HepG2 (cell line): ENCODE results near the gene USP15. TPM values are rescaled to one million over a fixed set of nuclear protein-coding genes. Genes with fewer than 3 reads are reported as not detected.

Experiments
- ATAC-seq: fragments of 200-7000 bp; cut with Tn5 transposase; 3 replicates; pipeline ENCODE4 v1.9.1; 2020; ENCODE audit warnings: mild to moderate bottlenecking, moderate library complexity
- BruUV-seq: library from RNA; stranded (reverse); fragments of 400-500 nt; replicated peaks from 2 replicates; lab custom pipeline; 2021; lab: Mats Ljungman, UMichigan
- CTCF ChIA-PET: fragments of 300-600 bp; formaldehyde crosslinking; extraction: SDS; loops from one replicate; lab custom pipeline; 2021; ENCODE audit warnings: low total read pairs, inconsistent platforms, low intra/inter-chr PET ratio; lab: Yijun Ruan, JAX
- POLR2A ChIA-PET: fragments of 350-600 bp; sonication (Branson Sonifier 250); formaldehyde crosslinking; loops from one replicate; lab custom pipeline; 2020; ENCODE audit warnings: antibody characterized with exemption, inconsistent platforms; lab: Yijun Ruan, JAX
- DNase-seq: peaks from one replicate; pipeline ENCODE4 v3.0.0-alpha.2; 2015; ENCODE audit warnings: low spot score
- FAIRE-seq: peaks from 3 replicates; lab custom pipeline; 2011; peaks lifted over from hg19 to GRCh38; lab: Jason Lieb, UNC
- H2AFZ ChIP-seq: one replicate; pipeline ENCODE4 v1.6.1; 2011; ENCODE audit warnings: low read length, inconsistent platforms
- H3K27ac ChIP-seq: fragments of 300-600 bp; 3 replicates; pipeline ENCODE4 v1.8.0; 2011; ENCODE audit warnings: mixed run types, mild to moderate bottlenecking, mixed read lengths, low read length, inconsistent platforms; ENCODE audit not compliant: insufficient read depth; ENCODE audit errors: extremely low read length
- H3K27me3 ChIP-seq, 2 experiments: fragments of 200-600 bp in 1 of 2; 2 replicates in 1 of 2; 3 replicates in 1 of 2; pipeline versions ENCODE4 v1.6.0 to v1.8.0; 2011; ENCODE audit warnings: low read length in 2 of 2, mild to moderate bottlenecking in 2 of 2, moderate library complexity in 2 of 2, inconsistent platforms in 1 of 2; ENCODE audit not compliant: insufficient read depth in 2 of 2, control insufficient read depth in 1 of 2
- H3K36me3 ChIP-seq, 2 experiments: fragments of 200-600 bp in 1 of 2; replicated peaks in 1 of 2; 2 replicates in 1 of 2; 3 replicates in 1 of 2; pipeline versions ENCODE4 v1.5.1 to v1.8.0; 2011; ENCODE audit warnings: low read length in 2 of 2, inconsistent platforms in 1 of 2; ENCODE audit not compliant: insufficient read depth in 2 of 2, control insufficient read depth in 1 of 2
- H3K4me1 ChIP-seq: 2 replicates; pipeline ENCODE4 v1.5.1; 2012; ENCODE audit warnings: low read length, inconsistent platforms; ENCODE audit not compliant: insufficient read depth
- H3K4me2 ChIP-seq: 2 replicates; pipeline ENCODE4 v1.6.0; 2011; ENCODE audit warnings: low read depth, low read length, inconsistent platforms
- H3K4me3 ChIP-seq, 3 experiments: fragments of 200-600 bp in 1 of 3; sonication (generic), shearing (Covaris generic) in 1 of 3; replicated peaks in 1 of 3; 2 replicates each; pipeline ENCODE4 v1.5.1; 2011 to 2016; ENCODE audit warnings: low read length in 3 of 3, inconsistent platforms in 2 of 3, low read depth in 2 of 3, mild to moderate bottlenecking in 2 of 3, control low read depth in 1 of 3, mixed read lengths in 1 of 3; ENCODE audit not compliant: insufficient read depth in 1 of 3
- H3K79me2 ChIP-seq: one replicate; pipeline ENCODE4 v1.6.1; 2011; ENCODE audit warnings: low read length, inconsistent platforms; ENCODE audit not compliant: insufficient read depth
- H3K9ac ChIP-seq: 2 replicates; pipeline ENCODE4 v1.6.0; 2011; ENCODE audit warnings: mild to moderate bottlenecking, low read depth, low read length, inconsistent platforms; ENCODE audit not compliant: insufficient read depth
- H3K9me3 ChIP-seq: 2 replicates; pipeline ENCODE4 v1.5.1; 2012; ENCODE audit warnings: mild to moderate bottlenecking, low read length
- H4K20me1 ChIP-seq: 2 replicates; pipeline ENCODE4 v1.6.0; 2011; ENCODE audit warnings: inconsistent platforms, mild to moderate bottlenecking, low read length, moderate library complexity; ENCODE audit not compliant: insufficient read depth
- CREBL2 ChIP-seq: sonication (generic); formaldehyde crosslinking; IDR thresholded peaks from 2 replicates; pipeline ENCODE4 v1.8.1; 2023; ENCODE audit warnings: missing genetic modification reagents, mild to moderate bottlenecking, borderline replicate concordance
- DNMT1 ChIP-seq: sonication (generic); formaldehyde crosslinking; IDR thresholded peaks from 2 replicates; pipeline ENCODE4 v1.5.1; 2020; ENCODE audit warnings: mild to moderate bottlenecking, missing genetic modification reagents
- FOSL2 ChIP-seq: sonication (generic); formaldehyde crosslinking; IDR thresholded peaks from 2 replicates; pipeline ENCODE4 v1.4.0; 2020; ENCODE audit warnings: missing genetic modification reagents
- GLI4 ChIP-seq: sonication (generic); formaldehyde crosslinking; IDR thresholded peaks from 2 replicates; pipeline ENCODE4 v1.5.1; 2020; ENCODE audit warnings: missing genetic modification reagents, mild to moderate bottlenecking, moderate library complexity, borderline replicate concordance
- KDM6A ChIP-seq: IDR thresholded peaks from 2 replicates; pipeline ENCODE4 v1.6.1; 2016; ENCODE audit warnings: low read depth
- MIER2 ChIP-seq: IDR thresholded peaks from 2 replicates; pipeline ENCODE4 v1.6.1; 2016; ENCODE audit warnings: missing biosample characterization, missing genetic modification reagents
- NCOA5 ChIP-seq: sonication (generic); formaldehyde crosslinking; IDR thresholded peaks from 2 replicates; pipeline ENCODE4 v1.4.0; 2020; ENCODE audit warnings: missing genetic modification reagents
- POLR2AphosphoS5 ChIP-seq: IDR thresholded peaks from 2 replicates; pipeline ENCODE4 v1.6.1; 2012; ENCODE audit warnings: low read depth, low read length
- RORA ChIP-seq: sonication (generic); formaldehyde crosslinking; IDR thresholded peaks from 2 replicates; pipeline ENCODE4 v1.5.0; 2020; ENCODE audit warnings: mild to moderate bottlenecking, missing genetic modification reagents, moderate library complexity
- TAF15 ChIP-seq: fragments of 200-400 bp; formaldehyde crosslinking; IDR thresholded peaks from one replicate; pipeline ENCODE4 v1.6.1; 2018; ENCODE audit warnings: mild to moderate bottlenecking, low read depth, low read length; ENCODE audit not compliant: poor library complexity, severe bottlenecking
- ZNF224 ChIP-seq: sonication (generic); formaldehyde crosslinking; IDR thresholded peaks from 2 replicates; pipeline ENCODE4 v1.5.0; 2020; ENCODE audit warnings: mild to moderate bottlenecking, missing genetic modification reagents
- ZNF331 ChIP-seq: sonication (generic); formaldehyde crosslinking; IDR thresholded peaks from 2 replicates; pipeline ENCODE4 v1.4.0; 2020; ENCODE audit warnings: missing genetic modification reagents
- ZNF720 ChIP-seq: sonication (generic); formaldehyde crosslinking; IDR thresholded peaks from 2 replicates; pipeline ENCODE4 v1.4.0; 2020; ENCODE audit warnings: missing genetic modification reagents
- ZNF746 ChIP-seq: sonication (generic); formaldehyde crosslinking; IDR thresholded peaks from 2 replicates; pipeline ENCODE4 v1.8.0; 2022; ENCODE audit warnings: mild to moderate bottlenecking, missing genetic modification reagents
- ZNF75D ChIP-seq: sonication (generic); formaldehyde crosslinking; IDR thresholded peaks from 2 replicates; pipeline ENCODE4 v1.8.1; 2023; ENCODE audit warnings: missing genetic modification reagents, mild to moderate bottlenecking, borderline replicate concordance
- ZSCAN9 ChIP-seq: IDR thresholded peaks from 2 replicates; pipeline ENCODE4 v1.6.1; 2016; ENCODE audit warnings: borderline replicate concordance
- WGBS: methylation state at CpG from one replicate; pipeline ENCODE4 v1.1.6; 2017; ENCODE audit warnings: low lambda C conversion rate; 5-methylcytosine and 5-hydroxymethylcytosine counted together
- in situ Hi-C: cut with HindIII; loops from 2 replicates; pipeline ENCODE4 v1.10.0; 2017; ENCODE audit warnings: low pct_unique_long_range_greater_than_20kb; ENCODE audit not compliant: extremely low pct_ligation_motif_present
- intact Hi-C: fragments of 100-400 bp; cut with micrococcal nuclease; formaldehyde crosslinking; loops from one replicate; pipeline ENCODE4 v1.10.0; 2022; ENCODE audit not compliant: unreplicated experiment
- polyA plus RNA-seq, 8 experiments: library from polyadenylated mRNA; depleted of rRNA in 3 of 8; stranded (reverse) in 7 of 8; unstranded in 1 of 8; fragments of >200 nt; fragmentation: Illumina TruSeq in 4 of 8; extraction: Trizol in 4 of 8; gene quantifications; 2 replicates each; pipeline versions ENCODE4 v1.2.1 to v1.2.3, GENCODE V29; 2011 to 2016; ENCODE audit warnings: low read depth in 4 of 8, missing spikeins in 1 of 8, mixed read lengths in 1 of 8; ENCODE audit not compliant: insufficient read depth in 1 of 8
- total RNA-seq, 5 experiments: library from RNA; depleted of rRNA; stranded (reverse); fragments of >200 nt; fragmentation: Illumina TruSeq; extraction: Trizol; gene quantifications; 2 replicates each; pipeline ENCODE4 v1.2.3, GENCODE V29; 2016; ENCODE audit warnings: low read depth in 1 of 5
- TF ChIP-seq, protein P1 (sequence below): sonication (generic); formaldehyde crosslinking; IDR thresholded peaks from 2 replicates; pipeline ENCODE4 v1.8.1; 2023; ENCODE audit warnings: mild to moderate bottlenecking, missing genetic modification reagents
- TF ChIP-seq, protein P2 (sequence below): sonication (generic); formaldehyde crosslinking; IDR thresholded peaks from 2 replicates; pipeline ENCODE4 v1.8.0; 2022; ENCODE audit warnings: mild to moderate bottlenecking, missing genetic modification reagents; ENCODE audit not compliant: insufficient replicate concordance
- TF ChIP-seq, protein P3 (sequence below): sonication (generic); formaldehyde crosslinking; IDR thresholded peaks from 2 replicates; pipeline ENCODE4 v1.5.1; 2020; ENCODE audit warnings: mild to moderate bottlenecking, missing genetic modification reagents, moderate library complexity
- TF ChIP-seq, protein P4 (sequence below): sonication (generic); formaldehyde crosslinking; IDR thresholded peaks from 2 replicates; pipeline ENCODE4 v1.8.0; 2022; ENCODE audit warnings: mild to moderate bottlenecking, missing genetic modification reagents, moderate library complexity

Gene USP15
- total and polyA plus RNA-seq, 2 of the 13 experiments (the other 11 are each of a cell fraction or from before 2014, with no cell fraction given) = 17.3 to 51.7 TPM

GRCh38 chr12:62299617-62300016 is 39.4 kb downstream of the USP15 start:
- ChIA-PET CTCF (no interaction called here), POLR2A (no interaction called here)
- peaks cover 4 to 41% of the 10 kb centered on the region in 2 experiments for H3K36me3 ChIP-seq
- no peak overlapping the region for H3K27ac ChIP-seq
- no peak overlapping the region for H3K4me2 ChIP-seq
- no peaks in the 10 kb centered on the region for H3K4me1 ChIP-seq
- DNase-seq = no peak
- H4K20me1 ChIP-seq = no peaks in the 10 kb centered on the region
- H3K9me3 ChIP-seq = no peaks in the 10 kb centered on the region
- H3K4me3 ChIP-seq = no peak overlapping the region
- H2AFZ ChIP-seq = no peak overlapping the region
- no peaks in the 10 kb centered on the region for H3K27me3 ChIP-seq
- FAIRE-seq = no peak
- in situ Hi-C loops = no loop called here
- WGBS = 95% methylated on average over 3 of the region's 3 CpGs
- H3K9ac ChIP-seq = no peak overlapping the region
- no peaks in the 10 kb centered on the region for H3K79me2 ChIP-seq
- intact Hi-C loops = no loop called here
- no TSS peak for BruUV-seq
- ATAC-seq = no peak
- TF ChIP-seq, protein P1, sequence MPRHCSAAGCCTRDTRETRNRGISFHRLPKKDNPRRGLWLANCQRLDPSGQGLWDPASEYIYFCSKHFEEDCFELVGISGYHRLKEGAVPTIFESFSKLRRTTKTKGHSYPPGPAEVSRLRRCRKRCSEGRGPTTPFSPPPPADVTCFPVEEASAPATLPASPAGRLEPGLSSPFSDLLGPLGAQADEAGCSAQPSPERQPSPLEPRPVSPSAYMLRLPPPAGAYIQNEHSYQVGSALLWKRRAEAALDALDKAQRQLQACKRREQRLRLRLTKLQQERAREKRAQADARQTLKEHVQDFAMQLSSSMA (CRISPR knock-in tag) = no peak
- no peak for TF ChIP-seq NCOA5 (CRISPR knock-in tag)
- TF ChIP-seq ZNF75D (CRISPR knock-in tag) = no peak
- no peak for TF ChIP-seq KDM6A
- no peak for TF ChIP-seq FOSL2 (CRISPR knock-in tag)
- TF ChIP-seq ZNF331 (CRISPR knock-in tag) = no peak
- no peak for TF ChIP-seq ZNF746
- no peak for TF ChIP-seq MIER2 (CRISPR knock-in tag)
- TF ChIP-seq RORA (CRISPR knock-in tag) = no peak
- no peak for TF ChIP-seq GLI4 (CRISPR knock-in tag)
- TF ChIP-seq, protein P2, sequence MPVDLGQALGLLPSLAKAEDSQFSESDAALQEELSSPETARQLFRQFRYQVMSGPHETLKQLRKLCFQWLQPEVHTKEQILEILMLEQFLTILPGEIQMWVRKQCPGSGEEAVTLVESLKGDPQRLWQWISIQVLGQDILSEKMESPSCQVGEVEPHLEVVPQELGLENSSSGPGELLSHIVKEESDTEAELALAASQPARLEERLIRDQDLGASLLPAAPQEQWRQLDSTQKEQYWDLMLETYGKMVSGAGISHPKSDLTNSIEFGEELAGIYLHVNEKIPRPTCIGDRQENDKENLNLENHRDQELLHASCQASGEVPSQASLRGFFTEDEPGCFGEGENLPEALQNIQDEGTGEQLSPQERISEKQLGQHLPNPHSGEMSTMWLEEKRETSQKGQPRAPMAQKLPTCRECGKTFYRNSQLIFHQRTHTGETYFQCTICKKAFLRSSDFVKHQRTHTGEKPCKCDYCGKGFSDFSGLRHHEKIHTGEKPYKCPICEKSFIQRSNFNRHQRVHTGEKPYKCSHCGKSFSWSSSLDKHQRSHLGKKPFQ (CRISPR knock-in tag) = no peak
- no peak for TF ChIP-seq CREBL2
- TF ChIP-seq DNMT1 (CRISPR knock-in tag) = no peak
- TF ChIP-seq ZNF720 = no peak
- no peak for TF ChIP-seq ZSCAN9
- no peak for TF ChIP-seq TAF15
- TF ChIP-seq, protein P3, sequence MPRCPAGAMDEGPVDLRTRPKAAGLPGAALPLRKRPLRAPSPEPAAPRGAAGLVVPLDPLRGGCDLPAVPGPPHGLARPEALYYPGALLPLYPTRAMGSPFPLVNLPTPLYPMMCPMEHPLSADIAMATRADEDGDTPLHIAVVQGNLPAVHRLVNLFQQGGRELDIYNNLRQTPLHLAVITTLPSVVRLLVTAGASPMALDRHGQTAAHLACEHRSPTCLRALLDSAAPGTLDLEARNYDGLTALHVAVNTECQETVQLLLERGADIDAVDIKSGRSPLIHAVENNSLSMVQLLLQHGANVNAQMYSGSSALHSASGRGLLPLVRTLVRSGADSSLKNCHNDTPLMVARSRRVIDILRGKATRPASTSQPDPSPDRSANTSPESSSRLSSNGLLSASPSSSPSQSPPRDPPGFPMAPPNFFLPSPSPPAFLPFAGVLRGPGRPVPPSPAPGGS (CRISPR knock-in tag) = no peak
- TF ChIP-seq, protein P4, sequence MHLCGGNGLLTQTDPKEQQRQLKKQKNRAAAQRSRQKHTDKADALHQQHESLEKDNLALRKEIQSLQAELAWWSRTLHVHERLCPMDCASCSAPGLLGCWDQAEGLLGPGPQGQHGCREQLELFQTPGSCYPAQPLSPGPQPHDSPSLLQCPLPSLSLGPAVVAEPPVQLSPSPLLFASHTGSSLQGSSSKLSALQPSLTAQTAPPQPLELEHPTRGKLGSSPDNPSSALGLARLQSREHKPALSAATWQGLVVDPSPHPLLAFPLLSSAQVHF = no peak
- TF ChIP-seq ZNF224 (CRISPR knock-in tag) = no peak
- TF ChIP-seq POLR2AphosphoS5 = no peak
